ENCODE results near the gene FAM53B.

The FAM53B gene

GRCh38 chr10:124622158-124622557 is 122.0 kb downstream of the FAM53B start:
- Histone ChIP-seq H3K27me3 (ENCODE audit: insufficient read depth, low read depth) (no peaks in the 10 kb centered on the region), H3K4me1 (ENCODE audit: low read depth, poor library complexity, severe bottlenecking) (peaks cover 27% of the 10 kb centered on the region), H3K36me3 (ENCODE audit: insufficient read depth) (no peaks in the 10 kb centered on the region), H3K4me3 (IDR thresholded peaks at IDR 0.05; ENCODE audit: insufficient read depth, low read depth, low read length) (no peak overlapping the region), H3K4me2 (no peak overlapping the region), H3K27ac (no peak overlapping the region), H3K79me2 (ENCODE audit: insufficient read depth, low read depth) (no peaks in the 10 kb centered on the region), H3K9ac (no peak overlapping the region), H4K20me1 (ENCODE audit: insufficient read depth) (no peaks in the 10 kb centered on the region), H2AFZ (ENCODE audit: low read depth) (no peak overlapping the region)
- TF ChIP-seq CTCF (conservative IDR thresholded peaks at IDR 0.05; ENCODE audit: low read depth, low read length), result no peak

- no peak for TF ChIP-seq CTCF (conservative IDR thresholded peaks at IDR 0.05; ENCODE audit: low read depth, low read length)
- no peak overlapping the region for H3K4me3 ChIP-seq (IDR thresholded peaks at IDR 0.05; ENCODE audit: insufficient read depth, low read depth, low read length)
- no peak overlapping the region for H3K4me2 ChIP-seq
- no peak overlapping the region for H3K9ac ChIP-seq
- no peak overlapping the region for H2AFZ ChIP-seq (ENCODE audit: low read depth)
- no peaks in the 10 kb centered on the region for H3K27me3 ChIP-seq (ENCODE audit: insufficient read depth, low read depth)
- H3K36me3 ChIP-seq (ENCODE audit: insufficient read depth), result no peaks in the 10 kb centered on the region
- H3K4me1 ChIP-seq (ENCODE audit: low read depth, poor library complexity, severe bottlenecking), result peaks cover 22% of the 10 kb centered on the region
- no peaks in the 10 kb centered on the region for H3K79me2 ChIP-seq (ENCODE audit: insufficient read depth, low read depth)
- no peak overlapping the region for H3K27ac ChIP-seq
- no peaks in the 10 kb centered on the region for H4K20me1 ChIP-seq (ENCODE audit: insufficient read depth)
These were observed 122.5 kb downstream of the FAM53B start for GRCh38 chr10:124621637-124622036.

- no peak for TF ChIP-seq CTCF (conservative IDR thresholded peaks at IDR 0.05; ENCODE audit: low read depth, low read length)
- no peak overlapping the region for H3K9ac ChIP-seq
These were observed 124.2 kb downstream of the FAM53B start for GRCh38 chr10:124619802-124620490.

GRCh38 chr10:124619195-124619594 is 125.0 kb downstream of the FAM53B start:
- Histone ChIP-seq H3K36me3 (ENCODE audit: insufficient read depth) (no peaks in the 10 kb centered on the region), H3K9ac (no peak overlapping the region), H4K20me1 (ENCODE audit: insufficient read depth) (no peaks in the 10 kb centered on the region), H3K4me1 (ENCODE audit: low read depth, poor library complexity, severe bottlenecking) (peaks cover 10% of the 10 kb centered on the region), H3K4me2 (no peak overlapping the region), H2AFZ (ENCODE audit: low read depth) (no peak overlapping the region), H3K4me3 (IDR thresholded peaks at IDR 0.05; ENCODE audit: insufficient read depth, low read depth, low read length) (no peak overlapping the region), H3K79me2 (ENCODE audit: insufficient read depth, low read depth) (no peaks in the 10 kb centered on the region), H3K27me3 (ENCODE audit: insufficient read depth, low read depth) (no peaks in the 10 kb centered on the region), H3K27ac (no peak overlapping the region)
- no peak for TF ChIP-seq CTCF (conservative IDR thresholded peaks at IDR 0.05; ENCODE audit: low read depth, low read length)

More at GRCh38 chr10:124619802-124620490, 124.2 kb downstream of the FAM53B start:
- no peak overlapping the region for H3K4me2 ChIP-seq
- no peak overlapping the region for H2AFZ ChIP-seq (ENCODE audit: low read depth)
- H4K20me1 ChIP-seq (ENCODE audit: insufficient read depth), result no peaks in the 10 kb centered on the region
- H3K4me3 ChIP-seq (IDR thresholded peaks at IDR 0.05; ENCODE audit: insufficient read depth, low read depth, low read length), result no peak overlapping the region
- H3K27me3 ChIP-seq (ENCODE audit: insufficient read depth, low read depth), result no peaks in the 10 kb centered on the region
- peaks cover 7% of the 10 kb centered on the region for H3K4me1 ChIP-seq (ENCODE audit: low read depth, poor library complexity, severe bottlenecking)
- no peaks in the 10 kb centered on the region for H3K79me2 ChIP-seq (ENCODE audit: insufficient read depth, low read depth)
- H3K36me3 ChIP-seq (ENCODE audit: insufficient read depth), result no peaks in the 10 kb centered on the region
- H3K27ac ChIP-seq, result no peak overlapping the region
